GM12892 (cell line): ENCODE measurements around the gene FMO5. TPM values are rescaled to one million over a fixed set of nuclear protein-coding genes. Genes with fewer than 3 reads are reported as not detected.
A peak's percentile ranks its signal among the peaks of the same experiment; 100 is the strongest.

Experiments used
- DNase-seq: peaks from one replicate; pipeline ENCODE4 v3.0.0; 2011; ENCODE audit not compliant: insufficient read length
- FAIRE-seq: peaks from 2 replicates; lab custom pipeline; 2011; peaks lifted over from hg19 to GRCh38; lab: Jason Lieb, UNC
- POLR2A ChIP-seq: IDR thresholded peaks from 2 replicates; pipeline ENCODE4 v1.6.1; 2011; ENCODE audit warnings: low read depth, low read length, control low read depth
- POLR2AphosphoS5 ChIP-seq: IDR thresholded peaks from 2 replicates; pipeline ENCODE4 v1.6.1; 2011; ENCODE audit warnings: low read depth, low read length, control low read depth
- TAF1 ChIP-seq: IDR thresholded peaks from 2 replicates; pipeline ENCODE4 v1.6.1; 2011; ENCODE audit warnings: low read depth, mild to moderate bottlenecking, control low read depth, low read length, borderline replicate concordance
- polyA plus RNA-seq: library from polyadenylated mRNA; unstranded; fragments of >200 nt; gene quantifications from one replicate; pipeline ENCODE4 v1.2.1, GENCODE V29; 2012; ENCODE audit warnings: missing spikeins, inconsistent platforms; ENCODE audit not compliant: missing spikeins

FMO5 gene
- 1.5 TPM for polyA plus RNA-seq

DNA sequence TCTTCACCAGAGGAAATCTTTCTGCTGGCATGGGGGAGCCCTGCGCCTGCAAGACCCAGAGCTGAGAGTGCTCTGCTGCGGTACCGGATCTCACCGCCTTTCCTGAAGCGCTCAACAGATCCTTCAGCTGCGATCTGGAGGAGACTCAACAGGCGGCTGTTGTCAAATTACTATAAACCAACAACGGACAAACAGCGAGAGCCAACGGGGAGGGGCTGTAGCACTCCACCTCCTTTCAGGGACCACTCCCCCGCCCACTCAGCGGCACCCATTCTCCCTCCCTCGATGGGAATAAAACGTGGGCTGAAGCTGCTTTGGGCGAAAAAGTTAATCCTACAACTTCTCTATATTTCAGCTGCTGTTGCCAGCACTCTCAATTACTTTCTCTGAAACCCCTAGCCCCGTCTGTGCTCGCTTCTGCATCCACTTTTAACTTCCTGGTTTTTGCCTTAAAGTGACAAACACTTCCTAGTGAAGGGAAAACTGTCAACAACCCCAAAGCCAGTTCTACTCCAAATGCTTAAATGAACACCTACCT is at the start of gene FMO5:
Gene FMO5 (minus strand): TSS at position 147 of the 538 bp plus-strand sequence. CDS start 310 bp downstream, outside the sequence.
- DNase-seq (peak; percentile 42), FAIRE-seq (no peak)
- TF ChIP-seq TAF1 (no peak), POLR2AphosphoS5 (no peak), POLR2A (no peak; the same call in 1 of the 2 replicates)

DNA sequence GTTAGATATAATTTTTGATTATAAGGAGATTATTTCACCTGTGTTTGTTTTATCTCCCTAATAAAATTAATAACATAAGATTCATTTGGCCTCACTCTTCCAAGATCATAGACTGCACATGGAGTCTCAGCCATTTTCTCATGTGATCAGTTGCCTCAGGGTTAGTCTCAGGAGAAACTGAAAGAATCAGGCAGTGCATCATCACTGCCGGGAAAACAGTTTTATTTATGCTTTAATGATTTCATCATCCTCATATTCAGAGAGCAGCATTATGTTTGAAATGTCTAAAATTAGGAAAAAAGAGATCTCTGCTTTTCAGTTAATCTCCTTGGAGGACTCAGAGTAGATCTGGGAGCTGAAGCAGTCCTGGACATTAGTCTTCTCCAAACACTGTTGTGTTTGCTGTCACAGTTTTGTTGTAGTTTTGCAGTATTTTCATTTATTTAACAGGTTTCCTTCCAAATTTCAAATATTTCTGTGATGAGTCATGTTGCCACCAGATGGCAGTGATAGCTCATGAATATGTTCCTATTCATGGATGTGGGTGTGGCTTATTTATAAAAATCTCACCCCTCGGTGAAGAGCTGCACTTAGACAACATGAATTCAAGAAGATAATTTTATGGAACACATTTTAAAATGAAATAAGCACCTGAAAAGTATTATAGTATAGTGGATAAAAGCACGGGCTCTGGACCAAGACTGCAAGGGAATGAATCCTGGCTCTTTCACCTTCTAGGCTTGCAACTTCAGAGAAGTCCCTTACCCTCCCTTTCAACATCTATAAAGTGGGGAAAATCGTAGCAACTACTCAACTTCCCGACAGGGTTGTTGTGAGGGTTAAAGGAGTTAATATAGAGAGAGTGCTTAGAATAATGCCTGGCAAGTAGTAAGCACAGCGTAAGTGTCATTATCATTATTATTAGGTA is 48.5 kb upstream of the FMO5 start:
- DNase-seq (peak; percentile 18), FAIRE-seq (peak; percentile 86)
- TF ChIP-seq TAF1: no peak
- TF ChIP-seq POLR2AphosphoS5: no peak
- TF ChIP-seq POLR2A: no peak

DNA sequence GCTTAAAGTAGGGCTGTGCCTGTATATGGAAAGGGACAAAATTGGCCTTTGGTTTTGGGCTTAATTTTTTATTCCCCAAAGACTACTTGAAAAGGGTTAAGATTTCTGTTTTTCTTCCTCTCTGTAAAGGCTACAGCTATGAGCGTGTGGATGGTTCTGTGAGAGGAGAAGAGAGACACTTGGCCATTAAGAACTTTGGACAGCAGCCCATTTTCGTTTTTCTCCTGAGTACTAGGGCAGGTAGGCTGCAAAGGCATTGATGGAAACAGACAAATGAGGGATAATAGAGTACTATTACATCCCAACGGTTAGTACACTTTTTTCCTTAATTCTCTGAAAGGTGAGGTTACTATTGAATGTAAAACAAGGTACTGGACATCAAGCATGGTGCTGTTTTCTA is 46.9 kb upstream of the FMO5 start:
- DNase-seq (no peak), FAIRE-seq (no peak)
- TF ChIP-seq TAF1: no peak
- no peak for TF ChIP-seq POLR2A

DNA sequence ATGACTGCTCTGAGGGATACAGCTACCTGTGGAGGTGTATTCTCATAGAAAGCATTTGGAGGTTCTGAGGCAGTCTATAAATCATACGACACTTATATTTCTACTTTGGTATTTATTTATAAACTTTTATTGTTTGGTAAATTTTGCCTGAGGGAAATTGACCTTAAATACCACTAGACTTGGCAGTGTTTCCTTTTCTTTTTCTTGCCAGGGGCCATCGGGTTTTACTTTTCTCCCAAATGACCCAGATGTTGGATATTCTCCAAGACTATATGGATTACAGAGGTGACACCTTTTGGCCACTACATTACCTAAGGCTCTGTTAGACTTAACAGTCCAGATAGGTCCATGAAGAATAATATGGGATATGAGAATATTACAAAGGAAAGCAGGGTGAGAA is 45.6 kb upstream of the FMO5 start:
- no peak for TF ChIP-seq TAF1
- no peak for TF ChIP-seq POLR2A
- no peak for TF ChIP-seq POLR2AphosphoS5
- no peak for FAIRE-seq
- DNase-seq: no peak

DNA sequence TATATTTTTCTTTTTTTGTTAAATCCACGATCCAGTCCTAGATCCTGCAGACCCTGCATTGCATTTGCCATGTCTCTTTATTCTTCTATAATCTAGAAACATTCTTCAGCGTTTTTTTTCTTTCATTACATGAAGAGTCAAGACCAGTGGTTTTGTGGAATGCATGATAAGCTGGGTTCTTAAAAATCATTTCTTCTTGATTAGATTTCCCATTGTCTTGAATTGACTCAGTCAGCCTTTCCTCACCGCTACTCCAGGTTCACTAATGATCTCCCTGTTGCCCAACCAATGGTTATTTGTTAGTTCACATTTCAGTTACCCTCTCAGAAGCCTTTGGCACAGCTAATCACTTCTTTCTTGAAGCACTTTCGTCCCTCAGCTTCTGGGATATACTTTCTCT is 42.6 kb upstream of the FMO5 start:
- no peak for FAIRE-seq
- TF ChIP-seq POLR2AphosphoS5 (no peak), POLR2A (no peak), TAF1 (no peak)
- no peak for DNase-seq

DNA sequence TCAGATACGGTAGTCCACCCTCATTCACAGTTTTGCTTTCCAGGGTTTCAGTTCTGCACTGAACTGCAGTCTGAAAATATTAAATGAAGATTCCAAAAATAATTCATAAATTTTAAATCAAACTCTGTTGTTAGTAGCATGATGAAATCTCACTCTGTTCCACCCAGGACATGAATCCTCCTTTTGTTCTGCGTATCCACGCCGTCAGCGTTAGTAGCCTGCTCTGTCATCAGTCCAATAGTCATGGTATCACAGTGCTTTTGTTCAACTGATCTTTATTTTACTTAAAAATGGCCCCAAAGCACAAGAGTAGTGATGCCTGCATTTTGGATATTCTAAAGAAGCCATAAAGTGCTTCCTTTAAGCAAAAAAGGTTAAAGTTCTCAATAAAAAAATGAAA is 41.2 kb upstream of the FMO5 start:
- no peak for DNase-seq
- FAIRE-seq: no peak
- no peak for TF ChIP-seq POLR2AphosphoS5
- TF ChIP-seq POLR2A: no peak
- TF ChIP-seq TAF1: no peak

- DNase-seq: no peak
- no peak for TF ChIP-seq POLR2AphosphoS5
- TF ChIP-seq TAF1: no peak
- no peak for TF ChIP-seq POLR2A
- no peak for FAIRE-seq
Measured at GRCh38 chr1:147264158-147264768, 39.1 kb upstream of the FMO5 start.

GRCh38 chr1:147260956-147261355 is 35.8 kb upstream of the FMO5 start:
- TF ChIP-seq POLR2A (no peak), TAF1 (no peak), POLR2AphosphoS5 (no peak)
- FAIRE-seq (no peak), DNase-seq (no peak)

GRCh38 chr1:147252540-147252939 is 27.4 kb upstream of the FMO5 start:
- FAIRE-seq: no peak
- TF ChIP-seq POLR2AphosphoS5: no peak
- no peak for TF ChIP-seq TAF1
- no peak for TF ChIP-seq POLR2A
- no peak for DNase-seq

- TF ChIP-seq POLR2A (no peak), POLR2AphosphoS5 (no peak), TAF1 (no peak)
- no peak for FAIRE-seq
- no peak for DNase-seq
Measured at GRCh38 chr1:147247656-147248238, 22.6 kb upstream of the FMO5 start.
